CD14-positive monocyte (primary cell): ENCODE data around the gene HTR1E. TPM values are rescaled to one million over a fixed set of nuclear protein-coding genes. Genes with fewer than 3 reads are reported as not detected.

ENCODE experiments used
- DNase-seq, 3 donors: peaks; one replicate each; pipeline ENCODE4 v3.0.0-alpha.2; 2011 to 2022
- H2AFZ ChIP-seq: 2 replicates; pipeline ENCODE4 v1.6.0; 2012; ENCODE audit warnings: mild to moderate bottlenecking, low read depth, low read length, inconsistent platforms; ENCODE audit not compliant: insufficient read depth, poor library complexity, severe bottlenecking
- H3K27ac ChIP-seq, 2 donors: 1 replicate in 1 of 2; 2 replicates in 1 of 2; pipeline ENCODE4 v1.5.1; 2012 to 2013; ENCODE audit warnings: low read length in 2 of 2, control low read depth in 1 of 2, inconsistent platforms in 1 of 2, low read depth in 1 of 2, mild to moderate bottlenecking in 1 of 2
- H3K27me3 ChIP-seq, 2 donors: one replicate each; pipeline versions ENCODE4 v1.6.0 to v1.6.1; 2011 to 2013; ENCODE audit warnings: low read length in 2 of 2; ENCODE audit not compliant: control insufficient read depth in 2 of 2, insufficient read depth in 2 of 2
- H3K36me3 ChIP-seq, 2 donors: replicated peaks in 1 of 2; 1 replicate in 1 of 2; 2 replicates in 1 of 2; pipeline versions ENCODE4 v1.5.1 to v1.6.1; 2012 to 2013; ENCODE audit warnings: low read length in 2 of 2, control low read depth in 1 of 2, inconsistent platforms in 1 of 2, mild to moderate bottlenecking in 1 of 2; ENCODE audit not compliant: insufficient read depth in 2 of 2, control insufficient read depth in 1 of 2
- H3K4me1 ChIP-seq, 2 donors: 1 replicate in 1 of 2; 2 replicates in 1 of 2; pipeline versions ENCODE4 v1.5.1 to v1.6.1; 2012 to 2013; ENCODE audit warnings: low read length in 2 of 2, control low read depth in 1 of 2, inconsistent platforms in 1 of 2, mild to moderate bottlenecking in 1 of 2, moderate library complexity in 1 of 2; ENCODE audit not compliant: insufficient read depth in 2 of 2, control insufficient read depth in 1 of 2
- H3K4me2 ChIP-seq: replicated peaks from 2 replicates; pipeline ENCODE3; 2012; ENCODE audit warnings: low read length, moderate library complexity, mild to moderate bottlenecking; ENCODE audit not compliant: poor library complexity, severe bottlenecking; ENCODE audit errors: extremely low read depth
- H3K4me3 ChIP-seq, 3 experiments: fragments of 200-600 bp in 1 of 3; sonication (generic) in 1 of 3; replicated peaks in 1 of 3; 1 replicate in 2 of 3; 2 replicates in 1 of 3; pipeline ENCODE4 v1.5.1; 2011 to 2013; ENCODE audit warnings: low read length in 3 of 3, mild to moderate bottlenecking in 3 of 3, control low read depth in 2 of 3, low read depth in 2 of 3, inconsistent platforms in 1 of 3, moderate library complexity in 1 of 3
- H3K79me2 ChIP-seq: 2 replicates; pipeline ENCODE4 v1.6.0; 2012; ENCODE audit warnings: mild to moderate bottlenecking, control low read depth, inconsistent platforms, low read length, moderate library complexity; ENCODE audit not compliant: insufficient read depth
- H3K9ac ChIP-seq: 2 replicates; pipeline ENCODE4 v1.6.0; 2017; ENCODE audit warnings: low read length, mild to moderate bottlenecking; ENCODE audit not compliant: insufficient read depth, poor library complexity, severe bottlenecking
- H3K9me3 ChIP-seq, 2 donors: replicated peaks in 1 of 2; 1 replicate in 1 of 2; 2 replicates in 1 of 2; pipeline versions ENCODE4 v1.5.1 to v1.6.1; 2012 to 2013; ENCODE audit warnings: low read length in 2 of 2, control low read depth in 1 of 2; ENCODE audit not compliant: control insufficient read depth in 1 of 2, insufficient read depth in 1 of 2
- H4K20me1 ChIP-seq: 2 replicates; pipeline ENCODE4 v1.6.0; 2012; ENCODE audit warnings: mild to moderate bottlenecking, low read length, control low read depth, moderate library complexity; ENCODE audit not compliant: insufficient read depth
- H3K27ac Mint-ChIP-seq, 7 donors: one replicate each; pipeline ENCODE4 v1.8.0; 2020; ENCODE audit warnings: mild to moderate bottlenecking in 7 of 7, mixed read lengths in 7 of 7, moderate library complexity in 6 of 7, inconsistent platforms in 2 of 7
- H3K27me3 Mint-ChIP-seq, 3 donors: one replicate each; pipeline ENCODE4 v1.8.0; 2021 to 2022; ENCODE audit warnings: low read depth in 3 of 3, mild to moderate bottlenecking in 3 of 3, mixed read lengths in 3 of 3, moderate library complexity in 3 of 3, inconsistent platforms in 1 of 3
- H3K36me3 Mint-ChIP-seq, 2 donors: one replicate each; pipeline ENCODE4 v1.8.0; 2020; ENCODE audit warnings: mixed read lengths in 2 of 2, inconsistent platforms in 1 of 2, mild to moderate bottlenecking in 1 of 2
- H3K4me1 Mint-ChIP-seq: one replicate; pipeline ENCODE4 v1.8.0; 2020; ENCODE audit warnings: mild to moderate bottlenecking, mixed read lengths
- H3K4me3 Mint-ChIP-seq, 2 donors: one replicate each; pipeline ENCODE4 v1.8.0; 2020; ENCODE audit warnings: mild to moderate bottlenecking in 2 of 2, mixed read lengths in 2 of 2, moderate library complexity in 1 of 2
- H3K9me3 Mint-ChIP-seq, 7 donors: one replicate each; pipeline ENCODE4 v1.8.0; 2020 to 2022; ENCODE audit warnings: mixed read lengths in 7 of 7, mild to moderate bottlenecking in 6 of 7, moderate library complexity in 6 of 7, inconsistent platforms in 2 of 7
- CTCF ChIP-seq: fragments of 200-600 bp; IDR thresholded peaks from one replicate; pipeline ENCODE4 v1.8.0; 2022; ENCODE audit warnings: antibody characterized with exemption, mild to moderate bottlenecking
- WGBS: methylation state at CpG from one replicate; pipeline ENCODE4 v1.1.5; 2013; ENCODE audit warnings: missing lambda C conversion rate; ENCODE audit not compliant: insufficient coverage; 5-methylcytosine and 5-hydroxymethylcytosine counted together
- intact Hi-C, 2 donors: fragments of 100-400 bp; cut with micrococcal nuclease; formaldehyde crosslinking; loops; one replicate each; pipeline versions ENCODE4 v1.15.0 to v1.15.1; 2023
- polyA plus RNA-seq, 3 donors: library from polyadenylated mRNA; depleted of rRNA in 1 of 3; unstranded in 2 of 3; stranded (reverse) in 1 of 3; fragments of 300-500 nt in 2 of 3; fragments of >200 nt in 1 of 3; fragmentation: Illumina TruSeq in 2 of 3; gene quantifications; 1 replicate in 2 of 3; 2 replicates in 1 of 3; pipeline ENCODE4 v1.2.3, GENCODE V29; 2012 to 2021
- small RNA-seq: library from RNA; depleted of rRNA; stranded (forward); fragments of <200 nt; gene quantifications from one replicate; pipeline ENCODE3, GENCODE V24; 2012; ENCODE audit warnings: low read depth; ENCODE audit not compliant: insufficient read length

The HTR1E gene
- polyA plus RNA-seq, 3 donors: not detected

- no peaks in the 10 kb centered on the region for H3K79me2 ChIP-seq
- no peak overlapping the region for H2AFZ ChIP-seq
- intact Hi-C loops: no loop called here
- H3K27me3 Mint-ChIP-seq: peaks cover 0 to 6% (median 1%) of the 10 kb centered on the region in 3 donors
- WGBS: 96% methylated on average over 3 of the region's 5 CpGs
- H3K9me3 Mint-ChIP-seq: no peaks in the 10 kb centered on the region
- TF ChIP-seq CTCF: no peak
- no peak overlapping the region for H3K4me3 ChIP-seq
- H3K27ac ChIP-seq: no peak overlapping the region
- no peak for DNase-seq
- H3K9me3 ChIP-seq: no peaks in the 10 kb centered on the region
- no peaks in the 10 kb centered on the region for H3K4me1 ChIP-seq
- H3K4me3 Mint-ChIP-seq: no peak overlapping the region
- H3K27me3 ChIP-seq: no peaks in the 10 kb centered on the region
- H3K9ac ChIP-seq: no peak overlapping the region
- H3K36me3 Mint-ChIP-seq: no peaks in the 10 kb centered on the region
- H3K36me3 ChIP-seq: no peaks in the 10 kb centered on the region
- H3K27ac Mint-ChIP-seq: no peak overlapping the region
- no peaks in the 10 kb centered on the region for H4K20me1 ChIP-seq
- no peak overlapping the region for H3K4me2 ChIP-seq
- H3K4me1 Mint-ChIP-seq: peaks cover 3% of the 10 kb centered on the region
Observed at GRCh38 chr6:87065117-87065516, 127.8 kb downstream of the HTR1E start.

Small RNA genes lying within 50 kb of the gene (small RNA-seq; reads per million reads assigned to genes)
- not detected for gene AL157777.2
- gene MTHFD2P2: not detected

Other genes with a start within 250 kb of the HTR1E start
- not detected for gene CGA, start 157.6 kb downstream of the HTR1E start, polyA plus RNA-seq
- gene ZNF292, start 218.0 kb downstream of the HTR1E start, polyA plus RNA-seq: 1 to 10 TPM; 4.8 to 7.7 (median 7.6) TPM